HG03439 (cell line): Measurements from ENCODE around the gene KARS1.
"Not testable (repeated sequence)": the region's sequence is repeated elsewhere in the genome, so short reads cannot be mapped to it uniquely, and the experiment has no call there.

Experiments used
- ATAC-seq: cut with Tn5 transposase; IDR thresholded peaks from one replicate; pipeline ENCODE4 v1.9.1; 2021; ENCODE audit warnings: mild to moderate bottlenecking, moderate library complexity; ENCODE audit not compliant: unreplicated experiment

The KARS1 gene

GRCh38 chr16:75626806-75627205, 20.7 kb downstream of the KARS1 start:
- no peak for ATAC-seq

DNA sequence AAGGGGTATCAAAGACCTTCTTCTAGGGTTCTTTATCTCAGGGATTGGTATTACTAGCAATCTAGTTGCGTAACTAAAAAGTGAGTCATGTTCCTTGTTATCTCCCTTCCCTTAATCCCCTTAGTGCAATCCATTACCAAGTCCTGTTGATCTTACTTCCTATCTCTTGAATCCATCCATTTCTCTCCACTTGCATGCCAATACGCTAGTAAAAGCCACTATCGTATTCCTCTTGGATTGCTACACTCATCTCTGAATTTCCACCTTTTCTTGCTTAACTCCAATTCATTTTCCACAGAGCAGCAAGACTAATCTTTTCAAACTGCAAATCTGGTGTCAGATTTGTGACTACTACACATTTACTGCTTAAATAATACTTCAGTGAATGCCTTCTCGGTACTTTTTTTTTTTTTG, 22.5 kb downstream of the KARS1 start:
- no peak for ATAC-seq

GRCh38 chr16:75622761-75623605, 24.5 kb downstream of the KARS1 start, which contains the start of gene ADAT1:
TSS of gene ADAT1 (minus strand) at chr16:75623281. CDS start at chr16:75620799, 2,482 bp downstream.
- peak; percentile 96 for ATAC-seq

DNA sequence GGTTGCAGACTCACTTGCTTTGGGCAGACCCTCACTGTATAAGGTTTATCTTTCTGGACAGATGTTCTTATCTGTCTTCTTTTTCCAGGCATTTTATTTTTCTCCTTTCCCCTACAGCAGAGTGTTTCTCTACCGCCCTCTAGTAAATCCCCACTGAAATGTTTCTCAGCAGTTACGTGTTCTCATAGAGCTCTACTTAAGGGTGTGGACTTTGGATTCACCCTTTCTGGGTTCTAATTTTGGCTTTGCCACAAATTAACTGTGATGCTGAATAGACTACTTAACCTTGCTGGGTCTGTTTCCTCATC, 26.3 kb downstream of the KARS1 start:
- no peak for ATAC-seq

GRCh38 chr16:75620326-75621169, 26.9 kb downstream of the KARS1 start:
- ATAC-seq = no peak

DNA sequence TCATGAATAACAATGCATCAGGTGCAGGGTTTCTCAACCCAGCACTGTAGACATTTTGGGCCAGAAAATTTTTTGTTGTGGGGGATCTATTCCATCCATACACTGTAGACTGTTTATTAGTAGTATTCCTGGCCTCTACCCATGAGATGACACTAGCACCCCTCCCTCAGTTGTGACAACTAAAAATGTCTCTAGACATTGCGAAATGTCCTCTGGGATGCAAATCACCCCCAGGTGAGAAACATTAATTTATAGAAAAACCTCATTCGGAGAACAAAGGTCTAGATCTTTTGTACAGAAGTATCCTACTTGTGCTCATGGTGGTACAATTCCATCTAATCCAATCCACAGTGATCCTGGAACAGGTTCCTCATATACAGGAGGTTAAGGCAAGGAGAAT, 28.7 kb downstream of the KARS1 start:
- no peak for ATAC-seq

DNA sequence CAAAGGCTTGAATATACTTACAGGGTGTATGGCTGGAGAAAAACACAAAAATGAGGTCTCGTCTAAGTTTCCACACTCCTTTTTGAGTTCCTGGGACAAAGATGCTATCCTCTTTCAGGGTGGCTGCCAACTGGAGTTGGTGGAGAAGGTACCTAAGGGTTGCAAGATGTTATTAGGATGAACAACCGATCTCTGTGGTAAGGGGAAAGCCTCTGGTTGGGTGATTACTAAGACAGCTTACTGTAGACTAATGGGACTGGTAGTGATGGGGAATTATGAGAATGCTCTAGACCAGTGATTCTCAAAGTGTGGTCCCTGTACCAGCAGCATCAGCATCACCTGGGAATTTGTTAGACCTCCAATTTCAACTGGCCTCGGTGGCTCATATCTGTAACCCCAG, 30.3 kb downstream of the KARS1 start:
- no peak for ATAC-seq

- ATAC-seq = peak; percentile 46
Measured at GRCh38 chr16:75616521-75617010, 30.9 kb downstream of the KARS1 start.

DNA sequence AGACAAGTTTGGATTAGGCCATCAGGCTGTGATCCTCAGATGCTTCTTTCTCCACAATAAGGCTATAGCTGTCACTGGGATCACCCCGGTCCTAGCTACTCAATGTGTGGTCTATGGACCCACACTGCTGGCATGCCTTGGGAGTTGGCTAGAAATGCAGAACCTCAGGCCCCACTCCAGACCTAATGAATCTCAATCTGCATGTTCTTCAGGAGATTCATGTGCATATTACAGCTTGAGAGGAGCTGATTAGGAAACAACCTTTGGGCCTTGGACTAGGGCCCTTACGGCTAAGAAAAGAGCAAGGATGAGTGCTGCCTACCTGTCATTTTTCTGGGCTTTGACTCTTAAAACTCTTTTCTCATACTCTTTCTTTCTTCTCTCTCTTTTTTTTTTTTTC, 31.8 kb downstream of the KARS1 start:
- no peak for ATAC-seq

GRCh38 chr16:75614066-75614897, 33.2 kb downstream of the KARS1 start:
- ATAC-seq = no peak

GRCh38 chr16:75606507-75606906, 41.0 kb downstream of the KARS1 start:
- no peak for ATAC-seq

DNA sequence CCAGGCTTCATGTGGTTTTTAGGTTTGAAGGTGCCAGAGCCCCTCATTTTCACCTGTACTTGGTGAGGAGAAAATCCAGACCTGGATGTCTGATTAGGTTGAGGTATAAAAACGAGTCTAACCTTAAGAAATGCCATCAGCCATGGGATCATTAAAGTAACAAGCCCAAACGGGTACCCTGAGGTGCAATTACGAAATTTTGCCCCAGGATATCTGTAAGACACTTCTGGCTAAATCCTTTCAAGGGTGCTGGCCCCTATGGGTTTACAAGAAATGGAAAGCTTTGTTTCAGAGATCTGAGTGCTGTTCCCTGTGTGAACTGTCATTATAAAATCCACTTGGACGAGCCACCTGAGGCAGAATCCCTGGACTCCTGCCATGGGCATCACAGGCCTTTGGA, 44.2 kb downstream of the KARS1 start:
- ATAC-seq = no peak

DNA sequence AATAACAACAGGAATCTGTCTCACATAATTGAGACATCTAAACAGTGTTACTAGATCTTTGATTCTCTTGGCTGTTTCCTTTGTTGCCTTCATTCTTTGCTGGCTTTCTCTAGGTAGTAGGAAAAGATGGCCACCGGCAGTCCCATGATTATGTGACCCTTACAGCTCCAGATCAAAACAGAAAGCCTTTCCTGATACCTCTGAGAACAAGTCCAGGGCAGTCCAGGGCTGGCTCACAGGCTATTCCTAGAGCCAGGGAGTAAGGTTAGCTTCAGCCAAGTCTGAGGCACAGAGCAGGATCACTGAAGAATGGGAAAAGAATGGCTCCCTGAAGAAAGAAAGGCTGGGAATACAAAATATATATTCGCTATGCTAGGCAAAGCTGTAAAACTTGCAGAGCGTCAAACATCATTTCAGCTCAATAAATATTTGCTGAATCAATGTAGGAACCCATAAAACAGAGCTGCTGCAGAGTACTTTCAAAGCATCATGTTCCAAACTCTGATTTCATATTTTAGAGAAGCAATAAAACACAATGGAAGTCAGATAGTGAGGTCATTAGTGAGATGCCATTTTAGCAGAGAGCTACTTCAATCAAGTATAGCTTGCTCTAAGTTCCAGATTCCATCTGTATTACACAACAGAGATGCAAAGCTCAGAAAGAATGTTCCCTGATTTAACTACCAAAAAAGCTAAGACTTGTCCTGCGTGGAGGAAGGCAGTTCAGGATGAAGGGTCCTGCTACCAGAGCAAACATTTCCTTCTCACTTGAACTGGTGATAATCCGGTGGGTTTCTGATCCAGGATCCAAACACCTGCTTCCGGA, 47.8 kb downstream of the KARS1 start:
- ATAC-seq = no peak

GRCh38 chr16:75593825-75594820, 53.3 kb downstream of the KARS1 start:
- ATAC-seq = no peak

DNA sequence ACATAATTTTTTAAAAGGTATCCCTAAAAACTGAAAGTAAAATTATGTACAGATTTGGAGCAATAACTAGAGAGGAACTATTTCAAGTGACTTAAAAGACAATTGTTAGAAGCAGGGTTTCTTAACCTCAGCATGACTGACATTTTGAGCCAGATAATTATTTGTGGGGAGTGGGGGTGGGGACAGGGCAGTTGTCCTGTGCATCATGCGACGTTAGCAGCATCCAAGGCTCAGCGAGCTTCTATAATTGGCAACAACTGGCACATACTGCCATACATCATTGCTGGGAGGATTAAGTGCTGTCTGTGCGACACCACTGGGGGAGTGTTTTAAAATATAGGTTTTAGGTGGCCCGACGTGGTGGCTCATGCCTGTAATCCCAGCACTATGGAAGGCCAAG, 54.2 kb downstream of the KARS1 start:
- no peak for ATAC-seq

DNA sequence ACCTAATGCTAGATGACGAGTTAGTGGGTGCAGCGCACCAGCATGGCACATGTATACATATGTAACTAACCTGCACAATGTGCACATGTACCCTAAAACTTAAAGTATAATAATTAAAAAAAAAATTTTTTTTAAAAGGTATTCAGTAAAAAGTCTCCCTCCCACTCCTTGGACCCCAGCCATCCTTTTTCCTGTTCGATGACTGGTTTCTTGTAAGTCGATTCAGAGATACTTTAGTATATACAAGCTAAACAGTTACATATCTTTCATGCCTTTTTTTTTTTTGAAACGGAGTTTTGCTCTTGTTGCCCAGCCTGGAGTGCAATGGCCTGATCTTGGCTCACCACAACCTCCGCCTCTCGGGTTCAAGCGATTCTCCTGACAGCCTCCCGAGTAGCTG, 55.5 kb downstream of the KARS1 start:
- not testable (repeated sequence) for ATAC-seq

GRCh38 chr16:75590920-75591843, 56.3 kb downstream of the KARS1 start:
- ATAC-seq = no peak

DNA sequence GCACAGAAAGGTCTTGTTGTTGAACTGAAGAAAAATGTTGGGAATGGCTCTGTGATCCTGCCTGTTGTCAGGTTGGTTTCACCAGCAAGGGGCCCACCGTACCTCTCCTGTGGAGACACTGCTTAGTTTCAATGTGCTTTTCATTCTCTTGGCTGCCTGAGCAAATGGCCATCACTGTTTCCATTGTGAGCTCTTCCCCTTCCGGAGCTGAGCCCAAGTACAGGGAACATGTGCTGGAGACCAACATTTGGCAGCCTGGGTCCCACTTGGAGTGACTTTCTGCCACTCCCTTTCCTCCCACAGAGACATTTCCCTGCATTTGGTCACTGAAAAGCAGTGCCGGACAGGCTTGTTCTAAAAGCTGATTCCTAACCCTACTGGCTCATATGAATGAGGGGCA, 58.2 kb downstream of the KARS1 start:
- ATAC-seq = no peak
